ENCODE results near the gene SETBP1.

The SETBP1 gene

DNA sequence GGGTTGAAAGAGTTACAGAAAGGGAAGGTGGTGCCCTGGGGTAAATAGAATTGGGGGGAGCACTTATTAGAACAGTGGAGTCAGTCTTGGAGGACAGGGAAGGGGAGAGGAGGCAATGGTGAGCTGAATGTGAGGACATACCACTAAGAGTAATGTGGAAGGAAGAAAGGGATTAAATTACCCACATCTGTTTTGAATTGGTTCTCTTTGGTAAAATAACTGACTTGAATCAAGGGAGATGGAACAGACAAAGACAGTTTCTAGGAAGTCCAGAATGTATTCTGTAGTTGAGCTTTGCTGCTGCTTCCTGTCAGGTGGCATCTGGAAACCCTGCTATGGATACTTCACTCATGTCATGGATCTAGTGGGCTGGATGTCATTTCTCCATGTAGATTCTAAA is 6.7 kb downstream of the SETBP1 start:
- TF ChIP-seq, protein P1, sequence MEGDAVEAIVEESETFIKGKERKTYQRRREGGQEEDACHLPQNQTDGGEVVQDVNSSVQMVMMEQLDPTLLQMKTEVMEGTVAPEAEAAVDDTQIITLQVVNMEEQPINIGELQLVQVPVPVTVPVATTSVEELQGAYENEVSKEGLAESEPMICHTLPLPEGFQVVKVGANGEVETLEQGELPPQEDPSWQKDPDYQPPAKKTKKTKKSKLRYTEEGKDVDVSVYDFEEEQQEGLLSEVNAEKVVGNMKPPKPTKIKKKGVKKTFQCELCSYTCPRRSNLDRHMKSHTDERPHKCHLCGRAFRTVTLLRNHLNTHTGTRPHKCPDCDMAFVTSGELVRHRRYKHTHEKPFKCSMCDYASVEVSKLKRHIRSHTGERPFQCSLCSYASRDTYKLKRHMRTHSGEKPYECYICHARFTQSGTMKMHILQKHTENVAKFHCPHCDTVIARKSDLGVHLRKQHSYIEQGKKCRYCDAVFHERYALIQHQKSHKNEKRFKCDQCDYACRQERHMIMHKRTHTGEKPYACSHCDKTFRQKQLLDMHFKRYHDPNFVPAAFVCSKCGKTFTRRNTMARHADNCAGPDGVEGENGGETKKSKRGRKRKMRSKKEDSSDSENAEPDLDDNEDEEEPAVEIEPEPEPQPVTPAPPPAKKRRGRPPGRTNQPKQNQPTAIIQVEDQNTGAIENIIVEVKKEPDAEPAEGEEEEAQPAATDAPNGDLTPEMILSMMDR (conservative IDR thresholded peaks at IDR 0.05): no peak

DNA sequence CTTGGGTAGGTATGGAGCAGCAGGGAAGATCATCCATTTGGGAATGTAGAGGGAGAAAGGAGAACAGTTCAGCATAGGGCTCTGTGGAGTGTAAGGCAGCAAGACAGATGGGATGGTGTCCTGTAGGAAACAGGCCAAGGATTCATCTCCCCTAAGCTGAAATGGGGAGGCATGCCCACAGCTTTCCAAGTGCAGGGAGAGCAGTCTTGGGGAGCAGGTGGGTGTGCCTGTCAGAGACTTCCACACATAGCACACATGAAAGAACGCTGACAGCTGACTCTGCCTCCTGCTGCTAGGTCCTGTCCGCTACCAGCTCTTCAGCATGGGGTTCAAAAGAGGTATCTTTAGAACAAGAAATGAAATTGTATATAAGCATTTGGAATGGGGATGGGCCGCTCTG is 9.0 kb downstream of the SETBP1 start:
- H3K27ac ChIP-seq: peak overlapping the region; percentile 71
- TF ChIP-seq, protein P1 (conservative IDR thresholded peaks at IDR 0.05): no peak

More for the DNA sequence above, 6.7 kb downstream of the SETBP1 start:
- H3K27ac ChIP-seq: no peak overlapping the region

DNA sequence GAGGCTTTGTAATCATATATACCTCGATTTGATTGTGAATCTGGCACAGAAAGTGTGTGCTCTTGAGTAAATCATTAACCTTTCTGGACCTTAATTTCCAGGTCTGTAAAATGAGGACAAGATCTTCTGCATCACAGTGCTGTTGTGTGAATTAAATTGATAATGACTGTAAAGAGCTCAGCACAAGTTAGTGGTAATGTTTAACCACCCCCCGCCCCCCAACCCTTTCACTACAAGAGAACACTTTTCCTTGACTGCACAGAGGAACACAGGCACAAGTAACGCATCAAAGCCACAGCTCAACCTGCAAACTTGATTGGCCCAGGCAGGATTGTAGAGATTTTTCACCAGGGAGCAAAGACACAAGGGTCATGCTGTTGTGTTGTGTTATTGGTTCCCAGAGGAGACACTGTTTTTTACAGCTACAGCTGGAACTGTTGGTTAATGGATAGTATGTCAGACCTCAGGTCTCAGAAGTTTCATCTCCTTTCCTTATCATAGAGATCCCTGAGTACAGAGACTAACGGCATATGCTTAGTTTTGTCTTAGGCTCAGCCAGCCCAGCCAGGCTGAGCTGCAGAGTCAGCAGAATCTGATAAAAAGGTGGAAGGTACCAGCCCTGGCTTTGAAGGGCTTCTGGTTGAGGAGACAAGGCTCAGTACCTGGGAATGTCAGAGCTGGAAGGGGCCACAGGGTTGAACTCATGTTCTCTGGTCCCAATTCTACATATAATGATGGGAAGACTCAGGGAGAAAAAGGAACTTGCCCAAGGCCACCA is 10.6 kb downstream of the SETBP1 start:
- TF ChIP-seq, protein P1 (conservative IDR thresholded peaks at IDR 0.05): no peak
- peak overlapping the region; percentile 71 for H3K27ac ChIP-seq

DNA sequence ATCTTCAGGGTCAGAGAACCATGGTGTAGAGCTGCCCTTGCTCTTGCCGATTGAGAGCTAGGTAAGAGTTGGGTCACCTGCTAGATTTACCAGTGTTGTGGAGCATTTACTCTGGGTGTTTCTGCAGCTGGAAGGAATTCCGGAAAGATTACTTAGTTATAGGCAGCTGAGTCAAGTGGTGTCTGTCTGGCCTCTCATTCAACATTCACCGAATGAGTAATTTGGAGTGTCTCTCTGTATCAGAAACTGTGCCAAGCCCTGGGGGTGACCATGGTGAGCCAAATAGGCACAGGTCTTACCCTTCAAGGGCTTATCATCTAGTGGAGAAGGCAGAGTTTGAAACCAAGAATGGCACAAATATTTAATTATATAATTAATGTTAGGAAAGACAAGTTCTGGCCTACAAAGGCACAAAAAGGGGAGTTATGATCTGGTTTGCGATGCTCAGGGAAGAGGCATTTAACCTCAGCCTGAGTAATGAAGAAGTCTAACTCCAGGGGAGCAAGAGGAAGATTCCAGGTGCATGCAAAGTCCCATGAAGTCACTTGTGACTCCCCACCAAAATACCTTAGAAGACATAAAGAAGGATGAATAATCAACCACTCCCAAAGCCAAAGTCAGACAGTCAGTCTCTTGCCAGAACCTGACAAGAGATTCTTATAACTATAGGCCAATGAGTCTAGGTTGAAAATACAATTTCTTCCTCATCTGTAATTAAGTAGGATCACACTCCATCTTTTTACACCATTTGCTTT is 12.5 kb downstream of the SETBP1 start:
- TF ChIP-seq, protein P1 (conservative IDR thresholded peaks at IDR 0.05): no peak
- H3K27ac ChIP-seq: no peak overlapping the region

DNA sequence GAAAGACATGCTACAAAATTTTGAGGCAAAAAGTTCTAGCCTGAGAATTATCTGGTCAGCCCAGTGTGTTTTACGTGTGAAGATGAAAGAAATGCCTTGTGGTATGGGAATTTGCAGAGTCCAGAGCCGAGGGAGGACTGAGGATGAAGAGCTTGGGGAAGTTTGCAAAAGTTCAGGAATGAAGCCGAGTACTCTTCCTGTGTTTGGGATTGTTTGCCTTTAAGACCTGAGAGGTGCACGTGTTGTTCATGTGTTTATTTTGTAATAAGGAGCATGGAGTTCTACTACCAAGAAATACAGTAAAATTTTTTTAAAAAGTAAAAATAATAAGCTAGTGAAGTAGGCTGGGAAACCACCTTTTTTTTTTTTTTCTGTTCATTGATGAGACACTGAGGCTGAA is 14.8 kb downstream of the SETBP1 start:
- H3K27ac ChIP-seq: peak overlapping the region; percentile 71; the same call in 1 of the 2 replicates
- TF ChIP-seq, protein P1 (conservative IDR thresholded peaks at IDR 0.05): no peak

DNA sequence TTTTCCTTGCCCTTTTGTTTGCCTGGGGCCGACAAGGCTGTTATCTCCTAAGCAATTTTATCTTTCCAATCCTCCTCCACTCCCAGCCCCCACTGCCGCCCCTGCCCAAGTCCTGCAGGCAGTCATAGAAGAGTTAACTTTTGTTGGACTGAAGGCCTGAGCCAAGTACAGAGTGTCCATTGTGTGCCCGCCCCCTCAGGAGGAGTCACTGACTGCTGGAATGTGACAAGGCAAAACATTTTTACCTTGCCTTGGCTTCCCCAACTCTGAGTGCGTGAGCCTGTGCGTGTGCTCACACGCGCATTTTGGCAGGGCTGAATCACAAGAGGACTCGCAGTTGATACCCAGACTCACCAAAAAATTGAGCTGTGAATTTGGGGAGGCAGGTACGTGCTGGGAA is 16.2 kb downstream of the SETBP1 start:
- TF ChIP-seq, protein P1 (conservative IDR thresholded peaks at IDR 0.05): no peak
- H3K27ac ChIP-seq: peak overlapping the region; percentile 71

DNA sequence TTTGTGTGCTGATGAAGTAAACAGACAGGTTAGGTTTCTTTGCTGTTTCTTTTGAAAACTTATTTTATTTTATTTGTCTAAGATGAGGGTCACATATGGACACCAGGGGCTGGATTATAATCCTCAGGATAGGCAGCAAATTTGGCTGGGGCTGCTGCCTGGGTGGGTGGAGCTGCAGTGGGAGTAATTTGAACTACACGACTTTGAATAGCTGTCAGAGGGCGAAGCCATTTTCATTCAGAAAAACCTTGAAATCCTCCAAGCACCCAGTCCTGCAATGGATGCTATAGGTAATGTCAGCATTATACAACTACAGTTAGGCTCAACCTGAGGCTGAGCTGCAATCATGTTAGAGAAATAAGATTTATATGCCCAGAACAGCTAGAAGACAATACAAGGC is 16.6 kb downstream of the SETBP1 start:
- TF ChIP-seq, protein P1 (conservative IDR thresholded peaks at IDR 0.05): no peak
- peak overlapping the region; percentile 71 for H3K27ac ChIP-seq
